Smooth muscle cell of the brain vasculature (primary cell): ENCODE data around the gene ACE.

Experiments
- DNase-seq: peaks from one replicate; pipeline ENCODE4 v3.0.0-alpha.2; 2012; ENCODE audit warnings: low read depth, low spot score

ACE gene

DNA sequence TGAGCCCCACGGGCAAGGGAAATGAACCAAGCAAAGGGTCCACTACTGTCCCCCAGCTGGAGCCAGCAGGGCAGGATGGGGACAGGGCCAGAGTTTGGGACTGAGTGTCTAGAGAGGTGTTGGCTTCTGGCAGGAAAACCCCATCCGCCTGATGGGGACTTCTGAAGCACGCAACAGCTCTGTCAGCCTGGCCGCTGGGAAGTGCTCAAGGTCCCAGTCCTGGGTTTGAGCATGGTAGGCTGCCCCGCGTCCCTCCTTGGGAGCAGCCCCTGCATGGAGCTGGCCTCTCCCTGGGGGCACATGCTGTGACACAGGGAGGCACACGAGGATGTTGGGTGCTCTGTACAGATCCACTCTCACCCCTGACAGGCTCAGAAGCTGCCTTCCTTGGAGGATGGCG is 14.6 kb downstream of the ACE start:
- no peak for DNase-seq

- DNase-seq, result no peak
These were observed 15.2 kb downstream of the ACE start for GRCh38 chr17:63491977-63492618.

DNA sequence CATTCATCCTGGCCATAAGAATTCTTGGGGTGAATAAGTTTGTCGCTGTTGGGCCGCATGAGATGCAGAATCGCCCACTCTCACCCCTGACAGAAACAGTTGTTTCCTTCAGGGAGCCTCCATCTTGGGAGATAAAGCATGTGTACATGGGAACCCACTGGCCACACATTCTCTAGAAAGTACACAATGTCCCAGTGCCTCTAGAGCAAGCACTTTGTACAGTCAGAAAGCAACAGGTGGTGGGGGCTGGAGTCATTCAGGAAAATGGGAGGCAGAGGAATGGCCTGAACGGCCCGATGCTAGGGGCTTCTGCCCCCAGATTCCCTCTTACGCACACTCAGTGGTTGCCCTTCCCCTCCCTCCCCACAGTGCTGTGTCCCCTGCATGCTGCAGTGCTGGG is 16.1 kb downstream of the ACE start:
- DNase-seq, result no peak

DNA sequence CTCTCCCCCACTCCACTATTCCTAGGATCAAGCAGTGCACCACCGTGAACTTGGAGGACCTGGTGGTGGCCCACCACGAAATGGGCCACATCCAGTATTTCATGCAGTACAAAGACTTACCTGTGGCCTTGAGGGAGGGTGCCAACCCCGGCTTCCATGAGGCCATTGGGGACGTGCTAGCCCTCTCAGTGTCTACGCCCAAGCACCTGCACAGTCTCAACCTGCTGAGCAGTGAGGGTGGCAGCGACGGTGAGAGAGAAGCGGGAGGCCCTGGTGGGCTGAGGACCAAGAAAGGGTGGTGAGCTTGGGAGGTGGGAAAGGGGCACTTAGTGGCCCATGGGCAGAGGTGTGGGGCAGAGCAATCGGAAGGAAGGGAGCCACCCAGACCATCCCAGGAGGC is 16.6 kb downstream of the ACE start:
- no peak for DNase-seq

GRCh38 chr17:63494300-63494928 is 17.6 kb downstream of the ACE start:
- DNase-seq, result no peak

GRCh38 chr17:63495491-63495890 is 18.6 kb downstream of the ACE start:
- no peak for DNase-seq

- no peak for DNase-seq
These were observed 19.3 kb downstream of the ACE start for GRCh38 chr17:63496177-63496576.

DNA sequence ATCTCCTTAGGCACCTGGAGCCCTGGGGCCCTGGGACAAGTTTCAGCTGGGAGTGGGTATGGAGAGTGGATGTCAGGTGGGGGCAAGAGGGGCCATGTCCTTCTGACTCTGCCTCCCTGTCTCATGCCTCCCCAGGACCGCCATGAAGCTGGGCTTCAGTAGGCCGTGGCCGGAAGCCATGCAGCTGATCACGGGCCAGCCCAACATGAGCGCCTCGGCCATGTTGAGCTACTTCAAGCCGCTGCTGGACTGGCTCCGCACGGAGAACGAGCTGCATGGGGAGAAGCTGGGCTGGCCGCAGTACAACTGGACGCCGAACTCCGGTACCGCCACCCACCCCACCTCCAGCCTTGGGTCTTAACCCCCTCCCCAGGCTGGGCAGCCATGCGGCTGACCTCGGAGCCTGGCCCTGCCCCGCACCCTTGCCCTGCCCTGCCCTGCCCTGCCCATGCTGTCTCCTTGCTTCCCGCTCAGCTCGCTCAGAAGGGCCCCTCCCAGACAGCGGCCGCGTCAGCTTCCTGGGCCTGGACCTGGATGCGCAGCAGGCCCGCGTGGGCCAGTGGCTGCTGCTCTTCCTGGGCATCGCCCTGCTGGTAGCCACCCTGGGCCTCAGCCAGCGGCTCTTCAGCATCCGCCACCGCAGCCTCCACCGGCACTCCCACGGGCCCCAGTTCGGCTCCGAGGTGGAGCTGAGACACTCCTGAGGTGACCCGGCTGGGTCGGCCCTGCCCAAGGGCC is 20.0 kb downstream of the ACE start:
- no peak for DNase-seq

DNA sequence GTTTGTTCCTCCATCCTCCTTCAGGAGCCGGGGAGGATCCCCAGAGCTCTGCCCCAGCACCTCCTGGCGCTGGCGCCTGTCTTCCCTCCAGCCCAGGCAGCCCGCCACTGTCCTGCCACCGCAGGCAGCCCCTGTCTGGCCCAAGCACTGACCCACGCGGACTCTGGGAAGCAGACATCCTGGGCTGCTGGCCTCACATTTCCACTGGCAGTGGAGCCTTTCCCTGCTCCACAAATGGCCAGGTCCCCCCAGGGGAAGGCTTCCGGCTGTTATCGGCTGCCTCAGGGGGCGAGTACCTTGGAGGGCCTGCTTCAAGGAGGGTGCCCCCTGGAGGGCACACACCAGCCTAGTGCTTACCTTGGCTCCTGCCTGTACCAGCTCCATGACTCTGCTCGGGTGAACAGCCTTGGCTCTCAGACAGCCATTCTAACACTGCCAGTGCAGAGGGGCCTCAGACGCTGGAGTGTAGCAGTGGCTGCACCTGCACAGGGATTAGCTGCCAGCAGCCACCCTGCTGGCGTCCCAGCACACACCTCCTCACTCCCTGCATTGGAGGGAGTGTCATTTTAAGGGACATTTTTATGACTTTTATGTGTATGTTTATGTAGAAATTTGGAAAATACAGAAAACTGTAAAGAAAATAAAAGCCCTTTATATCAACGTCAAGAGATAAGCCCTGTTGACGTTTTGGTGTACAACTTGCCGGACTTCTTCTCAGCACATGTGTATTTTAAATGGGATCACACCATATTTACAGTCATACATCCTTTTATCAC is 21.0 kb downstream of the ACE start:
- no peak for DNase-seq

DNA sequence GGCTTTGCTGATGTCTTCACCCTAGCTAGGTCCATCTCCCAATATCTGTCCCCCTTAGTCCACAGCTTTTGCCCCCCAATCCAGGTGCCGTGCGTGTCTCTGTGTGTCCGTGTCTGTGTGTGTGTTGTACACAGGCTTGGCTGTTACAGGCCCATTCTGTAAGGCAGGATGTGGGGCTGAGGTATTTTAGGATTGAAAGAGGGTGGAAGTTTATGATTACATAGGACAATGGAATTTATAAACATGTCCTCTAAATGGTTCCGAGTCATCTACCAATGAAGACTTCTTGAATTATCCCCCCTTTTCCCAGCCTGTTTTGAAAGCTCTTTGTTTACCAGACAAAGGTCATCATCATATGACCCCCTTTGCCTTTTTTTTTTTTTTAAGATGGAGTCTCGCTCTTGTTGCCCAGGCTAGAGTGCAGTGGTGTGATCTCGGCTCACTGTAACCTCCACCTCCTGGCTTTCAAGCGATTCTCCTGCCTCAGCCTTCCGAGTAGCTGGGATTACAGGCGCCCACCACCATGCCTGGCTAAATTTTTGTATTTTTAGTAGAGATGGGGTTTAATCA is 21.9 kb downstream of the ACE start:
- no peak for DNase-seq

DNA sequence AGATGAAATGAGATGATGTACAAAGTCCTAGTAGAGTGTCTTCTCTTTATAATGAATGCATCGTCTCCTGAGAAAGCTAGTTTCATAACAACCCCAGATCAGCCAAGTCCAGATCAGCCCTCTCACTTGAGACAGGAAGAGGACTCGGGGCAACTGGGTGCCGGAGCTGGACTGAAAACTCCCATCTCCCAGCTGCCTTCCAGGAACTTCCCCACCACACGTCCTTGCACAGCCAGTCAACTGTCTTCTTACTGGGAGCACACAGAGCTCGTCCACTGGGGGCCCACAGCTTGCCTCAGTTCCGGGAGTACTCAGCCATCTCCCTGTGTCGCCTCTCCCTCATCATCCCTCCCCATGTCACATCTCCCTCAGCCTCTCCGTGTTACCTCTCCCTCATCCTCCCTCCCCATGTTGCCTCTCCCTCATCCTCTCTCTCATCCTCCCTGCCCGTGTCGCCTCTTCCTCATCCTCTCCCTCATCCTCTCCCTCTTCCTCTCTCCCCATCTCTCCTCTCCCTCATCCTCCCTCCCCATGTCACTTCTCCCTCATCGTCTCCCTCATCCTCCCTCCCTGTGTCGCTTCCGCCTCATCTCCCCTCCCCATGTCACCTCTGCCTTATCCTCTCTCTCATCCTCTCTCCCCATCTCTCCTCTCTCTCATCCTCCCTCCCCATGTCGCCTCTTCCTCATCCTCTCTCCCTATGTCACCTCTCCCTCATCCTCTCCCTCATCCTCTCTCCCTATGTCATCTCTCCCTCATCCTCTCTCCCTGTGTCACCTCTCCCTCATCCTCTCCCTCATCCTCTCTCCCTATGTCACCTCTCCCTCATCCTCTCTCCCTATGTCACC is 23.9 kb downstream of the ACE start:
- no peak for DNase-seq

DNA sequence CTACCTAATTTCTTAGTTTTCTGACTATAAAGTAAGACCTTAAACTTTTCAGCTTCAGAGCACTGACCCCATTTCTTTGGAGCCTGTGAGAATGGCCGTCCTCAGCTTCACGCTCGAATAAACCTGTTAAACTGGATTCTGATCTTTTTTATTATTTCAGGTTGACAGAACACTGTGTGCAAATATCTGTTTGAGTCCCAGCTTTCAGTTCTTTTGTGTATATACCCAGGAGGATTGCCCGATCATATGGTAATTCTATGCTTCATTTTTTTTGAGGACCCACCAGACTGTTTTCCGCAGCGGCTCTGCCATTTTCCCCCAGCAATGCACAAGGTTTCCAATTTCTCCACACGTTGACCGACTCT is 26.5 kb downstream of the ACE start:
- no peak for DNase-seq

GRCh38 chr17:63504261-63504660 is 27.4 kb downstream of the ACE start:
- DNase-seq, result no peak

GRCh38 chr17:63505341-63505740 is 28.5 kb downstream of the ACE start:
- DNase-seq, result no peak

- DNase-seq, result no peak
These were observed 29.8 kb downstream of the ACE start for GRCh38 chr17:63506627-63507026.

DNA sequence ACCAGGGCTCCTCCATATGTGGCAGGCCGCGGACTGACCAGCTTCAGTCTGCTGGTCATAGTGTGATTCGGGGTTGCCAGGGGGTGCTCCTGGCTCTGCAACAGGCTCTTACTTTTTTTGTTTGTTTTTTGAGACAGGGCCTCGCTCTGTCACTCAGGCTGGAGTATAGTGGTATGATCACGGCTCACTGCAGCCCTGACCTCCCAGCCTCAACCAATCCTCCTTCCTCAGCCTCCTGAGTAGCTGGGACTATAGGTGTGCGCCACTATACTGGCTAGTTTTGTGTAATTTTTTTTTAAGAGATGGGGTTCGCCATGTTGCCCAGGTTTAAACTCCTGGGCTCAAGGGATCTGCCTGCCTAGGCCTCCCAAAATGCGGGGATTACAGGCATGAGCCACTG is 34.5 kb downstream of the ACE start:
- DNase-seq, result no peak

GRCh38 chr17:63512388-63512787 is 35.5 kb downstream of the ACE start:
- no peak for DNase-seq

DNA sequence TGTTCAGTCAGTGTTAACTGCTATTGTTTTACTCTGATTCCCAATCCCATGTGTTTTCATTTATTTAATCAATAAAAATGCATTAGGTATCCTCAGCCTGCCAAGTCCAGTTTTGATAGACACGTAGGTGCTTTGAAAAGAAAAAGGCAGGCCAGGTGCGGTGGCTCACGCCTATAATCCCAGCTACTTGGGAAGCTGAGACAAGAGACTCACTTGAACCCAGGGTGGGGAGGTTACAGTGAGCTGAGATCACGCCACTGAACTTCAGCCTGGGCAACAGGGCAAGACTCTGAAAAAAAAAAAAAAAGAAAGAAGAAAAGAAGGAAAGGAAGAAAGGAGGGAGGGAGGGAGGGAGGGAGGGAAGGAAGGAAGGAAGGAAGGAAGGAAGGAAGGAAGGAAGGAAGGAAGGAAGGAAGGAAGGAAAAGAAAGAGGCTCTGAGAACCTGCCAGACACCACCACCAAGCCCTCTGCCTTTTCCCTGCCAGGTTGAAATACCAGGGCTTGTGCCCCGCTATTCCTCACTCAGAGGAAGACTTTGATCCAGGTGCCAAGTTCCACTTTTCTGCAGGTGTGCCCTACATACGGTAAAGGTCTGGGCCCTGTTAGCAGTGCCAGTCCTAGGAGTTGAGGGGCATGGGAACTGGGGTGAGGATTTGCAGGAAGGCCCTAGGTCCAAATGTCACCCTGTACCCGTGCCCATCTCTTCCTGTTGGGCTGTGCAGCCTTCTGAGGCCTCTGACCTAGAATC is 36.2 kb downstream of the ACE start:
- no peak for DNase-seq

GRCh38 chr17:63514477-63514876 is 37.6 kb downstream of the ACE start:
- no peak for DNase-seq

DNA sequence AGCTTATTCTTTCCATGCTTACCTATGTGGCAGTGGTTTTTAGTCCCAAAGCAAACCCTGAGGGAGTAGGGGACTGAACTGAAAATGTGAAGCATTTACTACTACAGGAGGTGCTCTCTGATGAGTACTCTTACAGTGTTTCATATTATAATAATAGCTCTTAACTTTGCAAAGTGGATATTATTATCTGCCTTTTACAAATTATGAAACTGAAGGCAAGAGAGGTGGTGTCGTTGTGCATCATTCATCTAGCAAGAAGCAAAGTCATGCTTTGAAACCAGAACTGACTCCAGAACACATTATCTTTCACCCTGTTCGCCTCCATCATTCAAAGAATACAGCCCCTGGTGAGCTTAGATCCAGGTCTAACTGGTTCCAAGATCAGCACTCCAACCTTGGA is 38.1 kb downstream of the ACE start:
- DNase-seq, result no peak
